Right ventricle myocardium inferior (tissue), 1 donor: Measurements from ENCODE around the gene CCNE1. TPM values are rescaled to one million over a fixed set of nuclear protein-coding genes. Genes with fewer than 3 reads are reported as not detected.
A peak's percentile ranks its signal among the peaks of the same experiment; 100 is the strongest.

Experiments used
- ATAC-seq: fragments of 200-7000 bp; cut with Tn5 transposase; one replicate; pipeline ENCODE4 v1.9.1; 2020; ENCODE audit warnings: mild to moderate bottlenecking, moderate library complexity
- DNase-seq: peaks from one replicate; pipeline ENCODE4 v3.0.0; 2021; ENCODE audit errors: missing footprints
- intact Hi-C: fragments of 100-400 bp; cut with DNase I; formaldehyde crosslinking; loops from one replicate; pipeline ENCODE4 v1.11.0; 2022
- total RNA-seq: library from RNA; stranded (reverse); fragmentation: NEBNext Ultra II Directional; extraction: Animal tissue kit (Norgen Biotek cat#: 25700); gene quantifications from one replicate; pipeline ENCODE4 v1.2.1, GENCODE V29; 2021
- donor health status: DM: no; HTN: yes; CAD: no; lungs with severe emphysema.

CCNE1 gene
- total RNA-seq, 1 donor from 2014 or later, result 3.1 TPM

- DNase-seq, result no peak
- no peak for ATAC-seq
- intact Hi-C loops, result no loop called here
Observed at GRCh38 chr19:29837448-29837981, 25.7 kb downstream of the CCNE1 start.

GRCh38 chr19:29837996-29838395, 26.2 kb downstream of the CCNE1 start:
- ATAC-seq (no peak), DNase-seq (no peak)
- intact Hi-C loops, result no loop called here

DNA sequence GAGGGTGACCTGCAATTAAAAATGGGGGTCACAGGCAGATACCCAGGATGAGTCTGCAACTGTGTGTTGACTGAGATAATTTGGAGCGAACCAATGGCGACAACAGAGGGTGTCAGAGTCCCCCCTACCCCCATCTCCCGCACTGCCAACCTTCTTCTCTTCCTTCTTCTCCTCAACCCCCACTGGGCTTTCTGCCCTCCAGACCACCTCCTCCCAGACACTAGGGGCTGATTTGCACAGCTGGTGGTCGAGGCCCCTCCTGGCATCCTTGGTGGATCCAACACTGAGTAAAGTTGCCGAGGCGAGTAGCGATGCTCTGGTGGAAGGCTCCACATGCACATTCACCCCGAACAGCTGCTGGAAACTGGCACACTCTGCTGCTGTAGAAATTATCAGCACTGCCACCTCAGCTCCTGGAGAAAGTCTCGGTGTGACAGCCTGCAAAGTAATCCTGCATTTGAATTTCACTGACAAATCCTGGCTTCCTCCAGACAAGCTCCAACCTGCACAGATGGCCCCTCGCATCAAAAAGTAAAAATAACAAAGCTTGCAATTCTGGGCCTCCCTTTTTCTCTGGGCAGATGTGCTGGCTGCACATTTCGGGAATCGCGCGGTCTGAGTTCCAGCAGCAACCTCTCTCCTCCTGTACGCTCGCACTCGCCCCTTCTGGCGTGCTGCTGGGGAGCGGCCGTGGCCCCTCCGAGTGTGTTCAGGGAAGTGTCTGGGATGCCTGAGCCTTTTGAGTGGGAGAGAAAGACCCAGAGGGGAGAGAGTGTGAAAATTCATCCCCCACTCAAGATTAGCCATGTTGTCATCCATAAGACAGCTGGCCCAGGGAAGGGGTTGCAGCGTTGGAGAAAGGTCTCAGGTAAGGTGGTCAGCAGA, 28.5 kb downstream of the CCNE1 start:
- no peak for ATAC-seq
- DNase-seq, result no peak
- intact Hi-C loops, result no loop called here

DNA sequence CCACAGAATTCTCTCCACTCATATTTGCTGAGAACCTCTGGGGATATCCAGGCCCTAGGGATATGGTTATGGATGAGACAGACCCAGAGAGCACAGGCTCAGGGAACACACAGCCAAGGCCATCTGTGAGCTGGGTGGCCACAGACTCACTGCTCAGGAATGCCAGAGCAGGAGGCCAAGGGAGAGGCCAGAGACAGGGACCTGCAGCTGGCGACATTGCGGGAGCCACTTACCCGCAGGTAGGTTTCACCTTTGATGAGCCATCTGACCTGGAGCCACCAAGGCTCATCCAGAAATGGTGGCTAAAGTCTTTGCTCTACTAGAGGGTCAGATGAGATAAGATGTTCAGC, 29.4 kb downstream of the CCNE1 start:
- no peak for DNase-seq

GRCh38 chr19:29841559-29842367, 30.0 kb downstream of the CCNE1 start:
- intact Hi-C loops, result no loop called here
- ATAC-seq, result no peak
- no peak for DNase-seq

More for the DNA sequence above, 29.4 kb downstream of the CCNE1 start:
- ATAC-seq, result no peak
- intact Hi-C loops, result no loop called here

DNA sequence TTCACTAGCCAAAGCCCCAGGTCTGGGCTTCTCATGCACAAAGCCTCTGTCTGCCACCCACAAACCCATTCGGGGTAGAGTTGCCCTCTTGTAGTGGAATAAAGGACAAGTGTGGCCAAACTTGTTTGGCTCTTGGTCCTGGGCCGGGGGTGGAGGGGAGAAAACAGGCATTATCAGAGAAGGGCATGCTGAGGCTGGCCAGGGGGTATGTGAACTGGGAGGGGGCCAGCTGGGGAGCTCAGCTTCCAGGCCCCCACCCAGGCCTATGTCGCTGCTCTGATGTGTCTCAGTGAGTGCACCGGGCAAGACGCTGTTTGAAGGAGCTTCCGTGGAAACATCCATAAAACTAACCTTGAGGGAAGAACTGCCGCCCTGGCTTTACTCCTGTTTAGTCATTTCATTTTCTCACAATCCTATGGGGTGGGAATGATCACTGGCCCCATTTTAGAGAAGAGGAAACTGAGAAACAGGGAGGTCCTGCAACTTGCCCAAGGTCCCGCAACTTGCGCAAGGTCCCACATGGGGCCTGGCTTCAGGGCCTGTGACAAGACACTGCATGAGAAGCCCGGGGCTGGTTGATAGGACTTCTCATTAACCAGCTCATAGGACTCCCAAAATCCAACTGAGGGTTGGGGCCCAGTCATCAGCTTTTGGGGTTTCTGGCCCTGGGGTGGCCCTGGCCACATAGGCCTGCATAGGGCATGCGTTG, 30.8 kb downstream of the CCNE1 start:
- intact Hi-C loops, result no loop called here

DNA sequence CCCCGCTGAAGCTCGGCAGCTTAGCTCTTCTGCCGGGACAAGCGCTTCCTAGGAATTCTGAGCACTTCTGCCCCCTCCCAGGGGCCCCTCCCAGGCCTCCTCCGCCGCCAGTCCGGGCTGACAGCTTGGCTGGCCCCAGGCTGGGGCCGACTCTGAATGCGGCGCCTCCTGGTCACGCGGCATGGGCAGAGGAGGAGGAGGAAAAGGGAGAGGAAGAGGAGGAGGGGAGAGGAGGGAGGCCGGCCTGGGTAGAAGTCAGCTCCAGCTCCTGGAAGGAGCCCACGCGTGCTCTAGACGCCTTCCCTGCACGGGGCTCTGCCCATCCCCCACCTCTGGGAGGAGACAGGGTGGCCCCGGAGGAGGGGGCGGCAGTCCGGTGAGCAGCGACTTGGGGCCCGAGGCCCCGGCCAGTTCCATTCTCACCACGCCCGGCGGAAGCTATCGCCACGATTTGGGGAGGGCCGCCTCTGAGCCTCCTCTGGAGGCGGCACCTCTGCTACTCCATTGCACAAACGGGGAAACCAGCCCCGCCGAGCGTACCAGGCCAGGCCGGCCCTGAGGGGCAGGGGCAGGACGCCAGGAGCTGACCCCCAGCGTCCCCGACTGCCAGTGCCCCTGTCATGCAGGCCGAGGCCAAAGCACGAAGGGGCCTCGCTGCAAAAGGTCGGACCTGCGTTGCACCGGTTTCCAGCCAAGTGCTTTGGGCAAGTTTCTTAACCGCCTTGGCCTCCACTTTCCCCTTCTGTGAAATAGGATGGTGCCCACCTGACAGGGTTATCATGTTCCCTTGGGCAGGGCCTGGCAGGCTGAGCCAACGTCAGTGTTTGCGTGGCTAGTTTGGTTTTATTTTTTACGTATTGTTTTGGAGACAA, 31.6 kb downstream of the CCNE1 start:
- no peak for ATAC-seq

More for the DNA sequence above, 30.8 kb downstream of the CCNE1 start:
- no peak for DNase-seq
- ATAC-seq, result no peak

DNA sequence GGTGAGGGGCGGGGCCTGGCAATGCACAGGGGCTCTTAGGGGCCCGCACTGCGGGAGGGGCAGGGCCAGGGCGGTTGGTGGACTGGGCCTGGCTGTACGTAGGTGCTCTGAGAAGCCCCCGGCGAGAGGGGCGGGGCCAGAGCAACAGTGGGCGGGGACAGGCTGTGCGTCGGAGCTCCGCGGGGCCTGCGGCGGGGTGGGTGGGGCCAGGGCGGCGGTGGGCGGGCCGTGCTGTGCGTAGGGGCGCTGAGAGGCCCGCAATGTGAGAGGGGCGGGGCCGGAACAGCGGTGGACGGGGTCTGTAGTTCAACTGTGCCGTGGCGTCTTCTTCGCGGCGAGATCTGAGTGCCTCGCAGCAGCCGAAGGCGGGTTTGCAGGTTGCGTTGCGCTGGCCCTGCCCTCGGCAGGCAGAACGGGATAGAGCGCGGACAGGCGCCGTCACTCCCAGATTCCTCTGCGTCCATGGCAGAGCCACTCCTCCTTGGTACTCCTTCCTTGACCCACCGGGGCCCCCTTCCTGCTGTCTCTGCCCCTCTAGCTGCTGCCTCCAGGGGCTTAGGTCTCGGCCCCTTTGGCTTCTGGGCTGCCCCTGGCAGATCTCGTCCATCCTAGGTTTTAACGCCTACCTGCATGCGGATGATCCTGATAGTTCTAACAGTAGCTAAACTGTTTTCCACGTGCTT, 33.2 kb downstream of the CCNE1 start:
- peak; percentile 95 for DNase-seq
- ATAC-seq, result peak; percentile 95
- intact Hi-C loops, result loop anchor here (1.0 kb wide), 1 partner anchor 34 kb away; the partner anchor contains the start of gene CCNE1

More for the DNA sequence above, 31.6 kb downstream of the CCNE1 start:
- no peak for DNase-seq
- intact Hi-C loops, result loop anchor here (1.0 kb wide), 1 partner anchor 32 kb away; the partner anchor contains the start of gene CCNE1

DNA sequence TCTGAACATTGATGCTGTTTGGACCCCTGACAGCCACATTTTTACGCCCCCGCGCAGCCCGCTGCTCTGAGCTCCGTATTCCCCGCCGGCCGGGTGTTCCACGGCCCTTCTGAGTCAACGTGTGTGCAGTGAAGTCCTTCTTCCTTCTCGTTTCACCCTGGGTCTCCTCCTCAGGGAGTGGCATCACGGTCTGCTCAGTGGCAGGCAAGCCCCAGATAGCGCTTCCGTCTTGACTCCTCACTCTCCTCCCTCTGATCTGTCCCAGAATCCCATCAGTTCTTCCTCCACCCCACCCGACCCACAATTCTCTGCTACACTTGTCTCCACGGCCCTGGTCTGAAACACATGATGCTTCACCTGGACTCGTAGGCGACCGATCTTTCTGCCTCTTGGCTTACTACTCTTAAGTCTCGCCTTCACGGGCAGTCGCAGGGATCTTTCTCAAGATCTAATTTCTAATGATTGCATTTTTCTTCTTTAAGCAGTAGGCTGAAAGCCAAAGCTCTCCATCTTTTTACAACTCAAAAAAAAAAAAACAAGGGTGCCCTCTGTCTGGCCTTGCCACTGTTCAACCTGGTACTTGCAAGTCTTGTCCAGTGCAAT, 33.9 kb downstream of the CCNE1 start:
- DNase-seq (no peak), ATAC-seq (no peak)

GRCh38 chr19:29849208-29849607, 37.4 kb downstream of the CCNE1 start:
- intact Hi-C loops, result no loop called here
- ATAC-seq, result no peak

More for the DNA sequence above, 33.9 kb downstream of the CCNE1 start:
- intact Hi-C loops, result no loop called here

DNA sequence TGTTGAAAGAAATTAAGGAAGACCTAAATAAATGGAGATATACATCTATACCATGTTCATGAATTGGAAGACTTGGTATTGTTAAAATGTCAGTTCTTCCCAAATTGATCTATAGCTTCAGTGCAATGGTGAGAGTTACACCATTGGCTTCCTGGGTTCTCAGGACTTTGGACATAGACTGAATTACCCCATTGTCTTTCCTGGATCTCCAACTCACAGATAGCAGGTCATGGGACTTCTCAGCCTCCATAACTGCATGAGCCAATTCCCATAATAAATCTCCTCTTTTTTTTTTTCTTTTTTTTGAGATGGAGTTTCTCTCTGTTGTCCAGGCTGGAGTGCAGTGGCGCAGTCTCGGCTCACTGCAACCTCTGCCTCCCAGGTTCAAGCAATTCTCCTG, 38.7 kb downstream of the CCNE1 start:
- no peak for DNase-seq
- intact Hi-C loops, result no loop called here
- ATAC-seq, result no peak

More at GRCh38 chr19:29849208-29849607, 37.4 kb downstream of the CCNE1 start:
- no peak for DNase-seq

DNA sequence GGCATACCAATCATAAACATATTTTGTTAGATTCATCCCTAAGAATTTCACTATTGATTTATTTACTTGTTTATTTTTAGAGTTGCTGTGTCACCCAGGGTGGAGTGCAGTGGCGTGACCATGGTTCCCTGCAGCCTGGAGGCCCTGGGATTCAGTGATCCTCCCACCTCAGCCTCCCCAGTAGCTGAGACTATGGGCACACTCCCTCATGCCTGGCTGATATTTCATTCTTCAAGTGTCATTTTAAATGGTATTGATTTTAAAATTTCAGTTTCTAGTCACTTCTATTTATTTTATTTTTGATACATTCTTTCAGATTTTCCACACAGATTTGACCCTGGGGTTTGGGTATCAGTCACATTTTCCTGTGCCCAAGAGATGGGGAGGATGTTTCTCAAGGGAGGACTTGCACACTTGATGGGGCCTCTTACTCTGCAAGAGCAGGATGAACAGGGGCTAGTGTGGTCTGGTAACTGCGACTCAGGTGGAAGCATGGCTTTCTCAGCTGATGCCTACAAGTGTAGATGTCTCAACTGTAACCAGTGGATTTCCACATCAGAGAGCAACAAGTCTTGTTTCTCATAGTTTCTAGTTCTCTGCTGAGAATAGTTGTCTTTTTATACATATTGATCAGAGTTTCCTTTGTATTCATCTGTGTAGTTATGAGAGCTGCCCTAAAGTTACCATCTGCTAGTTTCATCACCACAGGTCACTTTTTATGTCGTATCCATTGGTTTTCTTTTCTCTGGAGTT, 40.2 kb downstream of the CCNE1 start:
- DNase-seq (no peak), ATAC-seq (no peak)
- intact Hi-C loops, result no loop called here

GRCh38 chr19:29854033-29854432, 42.2 kb downstream of the CCNE1 start:
- DNase-seq (no peak), ATAC-seq (no peak)
- intact Hi-C loops, result no loop called here

GRCh38 chr19:29855087-29855486, 43.3 kb downstream of the CCNE1 start:
- intact Hi-C loops, result no loop called here
- ATAC-seq (no peak), DNase-seq (no peak)

DNA sequence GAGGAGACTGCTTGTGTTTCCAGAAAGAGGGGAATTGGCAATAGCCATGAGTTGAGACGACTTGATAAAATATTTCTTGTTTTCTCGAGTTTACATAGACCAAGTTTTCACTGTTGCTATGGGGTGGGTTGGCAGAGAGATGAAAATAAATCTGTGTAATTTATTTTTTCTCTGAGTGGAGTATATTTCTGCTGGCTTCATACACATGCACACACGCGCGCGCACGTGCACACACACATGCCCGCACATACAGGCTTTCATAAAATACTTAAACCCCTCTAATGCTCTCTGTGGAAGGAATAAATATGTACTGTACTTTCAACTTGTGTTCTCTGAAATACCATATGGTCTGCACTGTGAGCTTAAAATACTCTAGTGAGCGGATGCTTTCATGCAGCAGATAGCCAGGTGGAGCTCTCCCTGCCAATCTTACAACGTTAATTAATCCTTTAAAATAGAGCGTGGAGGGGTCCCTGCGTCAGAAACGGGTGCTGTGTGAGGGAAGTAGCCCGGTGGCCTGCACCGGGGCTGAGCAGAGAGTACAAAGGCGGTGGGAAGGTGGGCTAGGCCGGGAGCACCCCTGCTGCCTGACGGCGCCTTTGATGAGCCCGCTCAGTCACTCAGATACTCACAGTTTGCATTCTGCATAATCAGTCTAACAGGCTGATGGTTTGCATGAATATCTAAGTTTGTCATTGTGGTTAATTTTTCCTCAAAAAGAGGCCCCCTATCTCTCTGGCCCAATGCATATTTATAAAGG, 44.1 kb downstream of the CCNE1 start:
- DNase-seq (no peak), ATAC-seq (no peak)
- intact Hi-C loops, result no loop called here
